Lower lobe of right lung (tissue), 2 donors: Measurements from ENCODE around the gene MBD3. TPM values are rescaled to one million over a fixed set of nuclear protein-coding genes. Genes with fewer than 3 reads are reported as not detected.
"Not testable (repeated sequence)": the region's sequence is repeated elsewhere in the genome, so short reads cannot be mapped to it uniquely, and the experiment has no call there.

Source experiments
- ATAC-seq, 2 donors: fragments of 200-7000 bp; cut with Tn5 transposase; one replicate each; pipeline ENCODE4 v1.9.1; 2020 to 2022; ENCODE audit warnings: mild to moderate bottlenecking in 2 of 2, moderate library complexity in 2 of 2
- DNase-seq: peaks from one replicate; pipeline ENCODE4 v3.0.0-alpha.2; 2020
- H3K27ac ChIP-seq: fragments of 200-600 bp; one replicate; pipeline ENCODE4 v1.8.0; 2022
- H3K27me3 ChIP-seq: fragments of 200-600 bp; one replicate; pipeline ENCODE4 v1.8.0; 2022; ENCODE audit warnings: low read depth
- H3K36me3 ChIP-seq: fragments of 200-600 bp; one replicate; pipeline ENCODE4 v1.8.0; 2022; ENCODE audit warnings: mild to moderate bottlenecking
- H3K4me1 ChIP-seq: fragments of 200-600 bp; one replicate; pipeline ENCODE4 v1.8.0; 2022
- H3K4me3 ChIP-seq: fragments of 200-600 bp; one replicate; pipeline ENCODE4 v1.8.0; 2022; ENCODE audit warnings: mild to moderate bottlenecking
- H3K9me3 ChIP-seq: fragments of 200-600 bp; one replicate; pipeline ENCODE4 v1.8.0; 2022
- intact Hi-C: fragments of 100-400 bp; cut with DNase I; formaldehyde crosslinking; loops from one replicate; pipeline ENCODE4 v1.11.0; 2022
- total RNA-seq: library from RNA; stranded (reverse); fragmentation: NEBNext Ultra II Directional; extraction: Animal tissue kit (Norgen Biotek cat#: 25700); gene quantifications from one replicate; pipeline ENCODE4 v1.2.1, GENCODE V29; 2021
- TF ChIP-seq, protein P1 (sequence below): fragments of 200-600 bp; IDR thresholded peaks from one replicate; pipeline ENCODE4 v1.8.0; 2022; ENCODE audit warnings: antibody characterized with exemption, mild to moderate bottlenecking
- donor health status: DM: no; HTN: yes; CAD: no; lungs with severe emphysema.

MBD3 gene
- total RNA-seq, 1 donor from 2014 or later: 68.1 TPM

DNA sequence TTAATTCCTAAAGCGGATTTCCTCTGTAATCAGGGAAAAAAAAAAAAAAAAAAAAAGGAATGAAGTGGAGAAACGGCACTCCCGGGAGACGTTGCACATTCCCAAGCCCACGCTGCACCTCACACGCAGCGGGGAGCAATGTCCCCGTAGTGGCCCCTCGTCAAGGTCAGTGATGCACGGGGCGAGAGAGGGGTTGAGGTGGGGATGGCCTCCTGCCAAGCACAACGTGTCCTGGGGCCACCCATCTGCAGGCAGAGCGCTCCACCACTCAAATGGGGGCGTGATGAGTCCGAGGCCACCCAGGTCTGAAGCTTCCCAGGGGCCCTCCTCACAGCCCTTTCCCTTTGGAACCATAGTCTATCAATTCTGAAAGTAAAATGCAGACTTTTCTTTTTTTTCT is 53.7 kb downstream of the MBD3 start:
- Histone ChIP-seq H3K4me1 (no peaks in the 10 kb centered on the region), H3K27me3 (peaks cover 42% of the 10 kb centered on the region), H3K9me3 (no peaks in the 10 kb centered on the region), H3K27ac (no peak overlapping the region), H3K4me3 (no peak overlapping the region), H3K36me3 (no peaks in the 10 kb centered on the region)
- TF ChIP-seq, protein P1, sequence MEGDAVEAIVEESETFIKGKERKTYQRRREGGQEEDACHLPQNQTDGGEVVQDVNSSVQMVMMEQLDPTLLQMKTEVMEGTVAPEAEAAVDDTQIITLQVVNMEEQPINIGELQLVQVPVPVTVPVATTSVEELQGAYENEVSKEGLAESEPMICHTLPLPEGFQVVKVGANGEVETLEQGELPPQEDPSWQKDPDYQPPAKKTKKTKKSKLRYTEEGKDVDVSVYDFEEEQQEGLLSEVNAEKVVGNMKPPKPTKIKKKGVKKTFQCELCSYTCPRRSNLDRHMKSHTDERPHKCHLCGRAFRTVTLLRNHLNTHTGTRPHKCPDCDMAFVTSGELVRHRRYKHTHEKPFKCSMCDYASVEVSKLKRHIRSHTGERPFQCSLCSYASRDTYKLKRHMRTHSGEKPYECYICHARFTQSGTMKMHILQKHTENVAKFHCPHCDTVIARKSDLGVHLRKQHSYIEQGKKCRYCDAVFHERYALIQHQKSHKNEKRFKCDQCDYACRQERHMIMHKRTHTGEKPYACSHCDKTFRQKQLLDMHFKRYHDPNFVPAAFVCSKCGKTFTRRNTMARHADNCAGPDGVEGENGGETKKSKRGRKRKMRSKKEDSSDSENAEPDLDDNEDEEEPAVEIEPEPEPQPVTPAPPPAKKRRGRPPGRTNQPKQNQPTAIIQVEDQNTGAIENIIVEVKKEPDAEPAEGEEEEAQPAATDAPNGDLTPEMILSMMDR: no peak
- ATAC-seq (no peak), DNase-seq (no peak)
- intact Hi-C loops: no loop called here

DNA sequence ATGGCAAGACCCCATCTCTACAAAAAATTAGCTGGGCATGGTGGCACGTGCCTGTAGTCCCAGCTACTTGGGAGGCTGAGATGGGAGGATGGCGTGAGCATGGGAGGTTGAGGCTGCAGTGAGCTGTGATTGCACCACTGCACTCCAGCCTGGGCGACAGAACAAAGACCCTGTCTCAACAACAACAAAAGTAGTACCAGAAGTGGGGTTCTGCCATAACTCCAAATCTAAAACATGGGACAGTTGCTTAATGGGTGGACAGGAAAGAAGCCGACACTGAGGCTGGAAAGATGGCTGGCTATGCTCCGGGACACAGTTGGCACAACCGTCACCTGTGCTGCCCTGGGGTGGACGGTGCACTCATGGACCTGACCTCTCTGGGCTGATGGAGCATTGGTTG is 57.0 kb downstream of the MBD3 start:
- H3K4me1 ChIP-seq, H3K9me3 ChIP-seq, H3K36me3 ChIP-seq, intact Hi-C loops, ATAC-seq, H3K4me3 ChIP-seq, H3K27ac ChIP-seq, DNase-seq: not testable (repeated sequence)
- H3K27me3 ChIP-seq: peaks cover 34% of the 10 kb centered on the region

DNA sequence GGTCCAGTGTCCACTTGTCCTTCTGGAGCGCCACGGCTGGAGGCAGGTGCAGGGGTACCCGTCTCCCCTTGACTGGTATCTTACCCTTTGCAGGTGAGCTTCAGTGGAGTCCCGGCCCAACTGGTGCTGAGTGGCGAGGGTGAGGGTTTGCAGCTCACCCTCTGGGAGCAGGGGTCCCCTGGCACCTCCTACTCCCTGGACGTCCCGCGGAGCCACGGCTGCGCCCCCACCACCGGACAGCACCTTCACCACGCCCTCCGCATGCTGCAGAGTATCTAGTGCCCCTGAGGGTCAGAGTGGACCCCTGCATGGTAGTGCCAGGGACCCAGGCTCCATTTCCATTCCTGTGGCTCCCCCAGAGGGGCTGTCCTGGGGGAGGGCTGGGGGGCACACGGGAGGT is 57.7 kb downstream of the MBD3 start:
- no peak overlapping the region for H3K4me3 ChIP-seq
- H3K27ac ChIP-seq: no peak overlapping the region
- H3K9me3 ChIP-seq: no peaks in the 10 kb centered on the region
- no peak for ATAC-seq
- no peak for DNase-seq
- TF ChIP-seq, protein P1: no peak
- no peaks in the 10 kb centered on the region for H3K4me1 ChIP-seq
- intact Hi-C loops: no loop called here
- H3K36me3 ChIP-seq: no peaks in the 10 kb centered on the region
- peaks cover 27% of the 10 kb centered on the region for H3K27me3 ChIP-seq

DNA sequence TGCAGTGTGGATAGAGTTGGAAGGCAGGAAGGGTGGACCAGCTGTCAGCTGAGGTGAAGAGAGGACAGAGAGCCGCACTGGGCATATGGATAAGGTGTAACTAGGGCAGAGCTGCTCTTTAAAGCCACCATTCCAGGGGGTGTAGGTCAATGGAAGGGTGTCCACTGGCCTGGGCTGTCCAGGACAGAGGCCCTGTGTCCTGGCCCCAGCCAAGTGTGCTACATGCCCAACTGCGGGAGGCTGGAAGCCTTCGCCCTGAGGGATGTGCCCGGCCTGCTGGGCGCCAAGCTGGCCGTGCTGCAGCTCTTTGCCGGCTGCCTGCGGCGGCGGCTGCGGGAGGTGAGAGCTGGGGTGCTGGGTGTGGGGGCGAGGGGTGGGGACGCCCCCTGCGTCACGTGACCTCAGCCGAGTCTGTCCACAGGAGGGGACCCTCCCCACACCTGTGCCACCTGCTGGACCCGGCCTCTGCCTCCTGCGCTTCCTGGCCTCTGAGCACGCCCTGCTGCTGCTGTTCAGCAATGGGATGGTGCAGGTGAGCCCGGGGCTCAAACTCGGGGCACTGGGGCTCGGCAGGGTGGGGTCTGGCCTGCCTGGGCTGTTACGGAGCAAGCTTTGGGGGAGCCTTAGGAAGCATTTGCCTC is 59.0 kb downstream of the MBD3 start:
- Histone ChIP-seq H3K27me3 (peaks cover 26% of the 10 kb centered on the region), H3K27ac (no peak overlapping the region), H3K4me1 (no peaks in the 10 kb centered on the region), H3K4me3 (no peak overlapping the region), H3K9me3 (no peaks in the 10 kb centered on the region), H3K36me3 (no peaks in the 10 kb centered on the region)
- no peak for DNase-seq
- intact Hi-C loops: no loop called here
- no peak for ATAC-seq
- TF ChIP-seq, protein P1: no peak

DNA sequence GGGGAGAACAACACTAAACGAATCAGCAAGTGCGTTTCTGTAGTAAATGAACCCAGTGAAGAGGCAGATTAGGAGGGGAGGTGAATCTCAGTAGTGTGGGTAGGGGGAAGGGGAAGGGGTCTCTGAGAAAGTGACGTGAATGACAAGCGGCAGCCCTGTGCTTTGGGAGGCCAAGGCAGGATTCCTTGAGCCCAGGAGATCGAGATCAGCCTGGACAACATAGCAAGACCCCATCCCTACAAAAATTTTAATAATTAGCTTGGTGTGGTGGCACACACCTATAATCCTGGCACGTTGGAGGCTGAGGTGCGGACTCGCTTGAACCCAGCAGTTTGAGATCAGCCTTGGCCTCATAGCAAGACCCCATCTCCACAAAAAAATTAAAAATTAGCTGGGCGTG is 60.7 kb downstream of the MBD3 start:
- H3K27me3 ChIP-seq: peaks cover 24% of the 10 kb centered on the region
- H3K4me3 ChIP-seq: no peak overlapping the region
- DNase-seq (no peak), ATAC-seq (no peak)
- H3K36me3 ChIP-seq: no peaks in the 10 kb centered on the region
- H3K9me3 ChIP-seq: no peaks in the 10 kb centered on the region
- no peak overlapping the region for H3K27ac ChIP-seq
- intact Hi-C loops: no loop called here
- no peaks in the 10 kb centered on the region for H3K4me1 ChIP-seq
- TF ChIP-seq, protein P1: no peak

DNA sequence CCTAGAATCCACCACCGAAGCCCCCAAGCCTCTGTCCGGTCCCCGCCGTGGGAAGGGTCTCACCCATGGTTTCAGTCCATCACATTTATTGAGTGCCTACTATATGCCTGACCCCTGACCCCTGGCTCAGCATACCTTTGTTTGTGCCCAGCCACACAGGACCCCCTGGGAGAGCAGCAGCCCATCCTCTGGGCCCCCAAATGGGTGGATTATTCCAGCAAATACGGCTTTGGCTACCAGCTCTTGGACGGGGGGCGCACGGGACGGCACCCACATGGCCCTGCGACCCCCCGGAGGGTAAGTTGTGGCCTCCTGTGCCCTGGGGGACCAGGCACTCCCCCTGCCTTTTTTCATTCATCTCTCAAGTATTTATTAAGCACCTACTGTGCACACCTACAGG is 61.1 kb downstream of the MBD3 start:
- H3K27me3 ChIP-seq: peaks cover 25% of the 10 kb centered on the region
- H3K27ac ChIP-seq: no peak overlapping the region
- intact Hi-C loops: no loop called here
- H3K9me3 ChIP-seq: no peaks in the 10 kb centered on the region
- no peak overlapping the region for H3K4me3 ChIP-seq
- no peaks in the 10 kb centered on the region for H3K4me1 ChIP-seq
- ATAC-seq: no peak
- no peaks in the 10 kb centered on the region for H3K36me3 ChIP-seq
- no peak for DNase-seq
- TF ChIP-seq, protein P1: no peak

DNA sequence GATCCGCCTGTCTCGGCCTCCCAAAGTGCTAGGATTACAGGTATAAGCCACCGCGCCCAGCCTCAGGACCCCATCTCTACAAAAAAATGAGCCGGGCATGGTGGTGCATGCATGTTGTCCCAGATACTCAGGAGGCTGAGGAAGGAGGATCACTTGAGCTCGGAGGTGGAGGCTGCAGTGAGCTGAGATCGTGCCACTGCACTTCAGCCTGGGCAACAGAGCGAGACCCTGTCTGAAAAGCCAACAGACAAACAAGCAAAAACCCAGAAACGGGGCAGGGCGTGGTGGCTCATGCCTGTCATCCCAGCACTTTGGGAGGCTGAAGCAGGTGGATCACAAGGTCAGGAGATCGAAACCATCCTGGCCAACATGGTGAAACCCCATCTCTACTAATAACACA is 61.8 kb downstream of the MBD3 start:
- ATAC-seq, intact Hi-C loops, H3K9me3 ChIP-seq, H3K27ac ChIP-seq, DNase-seq, H3K36me3 ChIP-seq, H3K4me3 ChIP-seq, H3K4me1 ChIP-seq: not testable (repeated sequence)
- peaks cover 32% of the 10 kb centered on the region for H3K27me3 ChIP-seq
